Smooth muscle cell (in vitro differentiated cells): ENCODE results near the gene PAXIP1. TPM values are rescaled to one million over a fixed set of nuclear protein-coding genes. Genes with fewer than 3 reads are reported as not detected.
"Not testable (repeated sequence)": the region's sequence is repeated elsewhere in the genome, so short reads cannot be mapped to it uniquely, and the experiment has no call there.

Source experiments
- DNase-seq: peaks from one replicate; lab custom pipeline; 2025; ENCODE audit not compliant: unreplicated experiment; lab: John Stamatoyannopoulos, UW
- H2AFZ ChIP-seq: fragments of 200-600 bp; sonication (generic); 2 replicates; pipeline ENCODE4 v1.6.0; 2016; ENCODE audit warnings: antibody characterized with exemption, low read depth, mild to moderate bottlenecking
- H3F3A ChIP-seq: fragments of 200-600 bp; sonication (generic); 2 replicates; pipeline ENCODE4 v1.6.0; 2017; ENCODE audit warnings: antibody characterized with exemption, low read depth
- H3K27ac ChIP-seq: fragments of 200-600 bp; sonication (generic); 2 replicates; pipeline ENCODE4 v1.5.1; 2016; ENCODE audit warnings: low read depth, mild to moderate bottlenecking
- H3K27me3 ChIP-seq: fragments of 200-600 bp; sonication (generic); 2 replicates; pipeline ENCODE4 v1.6.1; 2016; ENCODE audit warnings: low read depth, mild to moderate bottlenecking
- H3K36me3 ChIP-seq: fragments of 200-600 bp; sonication (generic); 2 replicates; pipeline ENCODE4 v1.5.1; 2016; ENCODE audit warnings: low read depth
- H3K4me1 ChIP-seq: fragments of 200-600 bp; sonication (generic); 2 replicates; pipeline ENCODE4 v1.5.1; 2016; ENCODE audit warnings: low read depth
- H3K4me2 ChIP-seq: fragments of 200-600 bp; sonication (generic); 2 replicates; pipeline ENCODE4 v1.6.0; 2016; ENCODE audit warnings: mild to moderate bottlenecking
- H3K4me3 ChIP-seq: fragments of 200-600 bp; sonication (generic); 2 replicates; pipeline ENCODE4 v1.5.1; 2016; ENCODE audit warnings: mild to moderate bottlenecking
- H3K79me2 ChIP-seq: fragments of 200-600 bp; sonication (generic); 2 replicates; pipeline ENCODE4 v1.6.0; 2016; ENCODE audit warnings: low read depth, mild to moderate bottlenecking
- H3K9ac ChIP-seq: fragments of 200-600 bp; sonication (generic); 2 replicates; pipeline ENCODE4 v1.6.0; 2016; ENCODE audit warnings: low read depth
- H3K9me3 ChIP-seq: fragments of 200-600 bp; sonication (generic); replicated peaks from 2 replicates; pipeline ENCODE4 v1.5.1; 2016; ENCODE audit warnings: low read depth
- H4K20me1 ChIP-seq: fragments of 200-600 bp; sonication (generic); 2 replicates; pipeline ENCODE4 v1.6.0; 2016; ENCODE audit warnings: low read depth
- CTCF ChIP-seq: fragments of 200-600 bp; sonication (generic); IDR thresholded peaks from 2 replicates; pipeline ENCODE4 v1.5.1; 2017; ENCODE audit warnings: borderline replicate concordance, mild to moderate bottlenecking, antibody characterized with exemption; ENCODE audit not compliant: insufficient read depth, poor library complexity, severe bottlenecking
- WGBS: methylation state at CpG from one replicate; pipeline ENCODE4 v1.1.7; 2016; ENCODE audit warnings: low lambda C conversion rate; 5-methylcytosine and 5-hydroxymethylcytosine counted together
- polyA plus RNA-seq: library from polyadenylated mRNA; unstranded; fragments of >200 nt; fragmentation: Nextera tagmentation; extraction: Ambion mirVana; gene quantifications from 2 replicates; pipeline ENCODE4 v1.2.1, GENCODE V29; 2016
- total RNA-seq: library from RNA; depleted of rRNA; stranded (reverse); fragments of >200 nt; gene quantifications from 2 replicates; pipeline ENCODE4 v1.2.3, GENCODE V29; 2014

PAXIP1 gene
- total and polyA plus RNA-seq, 2 experiments from 2014 or later: 1.8 to 7.1 TPM

GRCh38 chr7:154927624-154928125 is 75.2 kb downstream of the PAXIP1 start:
- no peak overlapping the region for H3K9ac ChIP-seq
- TF ChIP-seq CTCF: peak; percentile 63

GRCh38 chr7:154922472-154922871 is 80.5 kb downstream of the PAXIP1 start:
- not testable (repeated sequence) for H3K4me3 ChIP-seq, DNase-seq, H3K9me3 ChIP-seq, H3K27me3 ChIP-seq, H3K4me2 ChIP-seq, H3K36me3 ChIP-seq, H3K9ac ChIP-seq, H4K20me1 ChIP-seq, H3K27ac ChIP-seq, H3K4me1 ChIP-seq, H2AFZ ChIP-seq, H3F3A ChIP-seq, H3K79me2 ChIP-seq
- 83% methylated on average over 2 of the region's 2 CpGs for WGBS

More at GRCh38 chr7:154927624-154928125, 75.2 kb downstream of the PAXIP1 start:
- 15% methylated on average over 5 of the region's 5 CpGs for WGBS
- Histone ChIP-seq H3K36me3 (no peaks in the 10 kb centered on the region), H3F3A (no peaks in the 10 kb centered on the region), H3K27me3 (peaks cover 4% of the 10 kb centered on the region), H3K4me1 (no peaks in the 10 kb centered on the region), H3K9me3 (no peaks in the 10 kb centered on the region), H3K79me2 (no peaks in the 10 kb centered on the region), H3K4me2 (peak overlapping the region; percentile 87), H4K20me1 (no peaks in the 10 kb centered on the region), H3K4me3 (peak overlapping the region; percentile 58), H2AFZ (peak overlapping the region; percentile 86), H3K27ac (peak overlapping the region; percentile 20)
- DNase-seq: peak; percentile 4

GRCh38 chr7:154919344-154920225 is 83.3 kb downstream of the PAXIP1 start:
- Histone ChIP-seq H3K79me2 (no peaks in the 10 kb centered on the region), H3K4me2 (no peak overlapping the region), H3K9ac (no peak overlapping the region), H3K27ac (no peak overlapping the region), H3K27me3 (peaks cover 4% of the 10 kb centered on the region), H2AFZ (no peak overlapping the region), H3K9me3 (no peaks in the 10 kb centered on the region), H3K4me3 (no peak overlapping the region), H3K36me3 (no peaks in the 10 kb centered on the region), H3K4me1 (no peaks in the 10 kb centered on the region), H4K20me1 (no peaks in the 10 kb centered on the region), H3F3A (no peaks in the 10 kb centered on the region)
- WGBS: 87% methylated on average over 11 of the region's 11 CpGs
- no peak for TF ChIP-seq CTCF
- no peak for DNase-seq

- H3K79me2 ChIP-seq: no peaks in the 10 kb centered on the region
- H3K9me3 ChIP-seq: no peaks in the 10 kb centered on the region
- no peak overlapping the region for H2AFZ ChIP-seq
- no peak overlapping the region for H3K9ac ChIP-seq
- no peaks in the 10 kb centered on the region for H4K20me1 ChIP-seq
- no peak overlapping the region for H3K4me2 ChIP-seq
- H3K4me3 ChIP-seq: no peak overlapping the region
- H3K36me3 ChIP-seq: no peaks in the 10 kb centered on the region
- H3F3A ChIP-seq: no peaks in the 10 kb centered on the region
- H3K4me1 ChIP-seq: no peaks in the 10 kb centered on the region
- no peak for DNase-seq
- TF ChIP-seq CTCF: no peak
- peaks cover 4% of the 10 kb centered on the region for H3K27me3 ChIP-seq
- H3K27ac ChIP-seq: no peak overlapping the region
- 82% methylated on average over 6 of the region's 6 CpGs for WGBS
Measured at GRCh38 chr7:154918741-154919140, 84.2 kb downstream of the PAXIP1 start.
